NB4 (cell line): ENCODE results near the gene TMEM181.

Source experiments
- CTCF ChIP-seq: IDR thresholded peaks from one replicate; pipeline ENCODE4 v1.5.1; 2012; ENCODE audit warnings: low read depth, low read length
- POLR2A ChIP-seq: IDR thresholded peaks from 2 replicates; pipeline ENCODE4 v1.6.1; 2011; ENCODE audit warnings: mild to moderate bottlenecking; ENCODE audit not compliant: insufficient read length; ENCODE audit errors: extremely low read depth

GRCh38 chr6:158611541-158612370 is 51.9 kb downstream of the TMEM181 start:
- TF ChIP-seq CTCF (no peak), POLR2A (no peak)
